ENCODE measurements around the gene ANKH.
"Not testable (repeated sequence)": the region's sequence is repeated elsewhere in the genome, so short reads cannot be mapped to it uniquely, and the experiment has no call there.

Gene ANKH

DNA sequence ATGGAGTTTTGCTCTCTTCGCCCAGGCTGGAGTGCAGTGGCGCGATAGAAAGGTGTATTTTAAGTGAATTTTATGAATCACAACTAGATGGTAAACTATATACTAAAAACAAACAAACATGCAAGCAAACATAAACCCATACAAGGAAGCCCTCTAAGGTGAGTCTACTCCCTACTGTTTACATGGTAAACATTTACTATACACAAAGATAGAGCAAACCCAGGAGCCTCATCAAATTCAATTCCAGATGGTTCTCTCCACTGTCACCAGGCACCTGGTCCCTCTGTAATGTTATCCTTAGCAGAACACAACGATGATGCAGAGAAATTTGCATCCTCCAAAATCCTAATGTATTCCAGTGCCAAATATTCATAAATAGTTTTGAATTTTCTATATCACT, 17.9 kb downstream of the ANKH start:
- DNase-seq, result no peak

DNA sequence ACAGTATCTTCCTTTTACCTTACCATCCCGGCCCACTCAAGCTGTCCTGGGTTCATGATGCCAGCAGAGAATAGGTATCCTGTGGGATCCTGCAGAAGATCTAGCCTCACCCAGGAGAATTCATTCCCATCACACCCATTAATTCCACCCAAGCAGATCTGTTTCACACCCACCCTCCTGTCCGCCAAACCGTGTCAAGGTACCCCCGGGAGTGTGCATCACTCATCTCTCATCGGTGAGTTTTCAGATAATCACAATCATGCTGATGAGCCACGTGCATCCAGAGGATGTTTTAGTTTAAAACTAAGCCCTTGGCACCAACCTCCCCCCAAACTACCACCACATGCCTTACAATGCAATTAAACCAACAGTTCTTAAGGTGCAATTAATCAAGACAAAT, 18.8 kb downstream of the ANKH start:
- DNase-seq, result no peak

DNA sequence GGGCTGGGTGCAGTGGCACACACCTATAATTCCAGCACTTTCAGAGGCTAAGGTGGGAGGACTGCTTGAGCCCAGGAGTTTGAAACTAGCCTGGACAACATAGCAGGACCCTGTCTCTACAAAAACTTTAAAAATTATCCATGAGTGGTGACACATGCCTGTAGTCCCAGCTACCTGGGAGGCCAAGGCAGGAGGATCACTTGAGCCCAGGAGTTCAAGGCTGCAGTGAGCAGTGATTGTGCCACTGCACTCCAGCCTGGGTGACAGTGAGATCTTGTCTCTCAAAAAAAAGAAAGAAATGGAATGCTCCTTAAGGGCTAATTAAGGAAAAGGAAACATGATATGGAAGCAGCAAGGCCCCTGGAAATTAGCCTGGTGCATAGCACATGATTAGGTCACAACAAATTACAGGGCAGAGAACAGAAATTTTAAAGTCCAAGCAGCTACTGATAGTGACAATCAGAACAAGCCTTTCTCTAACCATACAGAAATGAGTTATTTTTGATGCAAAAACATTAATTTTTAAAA, 19.5 kb downstream of the ANKH start:
- DNase-seq, result no peak

DNA sequence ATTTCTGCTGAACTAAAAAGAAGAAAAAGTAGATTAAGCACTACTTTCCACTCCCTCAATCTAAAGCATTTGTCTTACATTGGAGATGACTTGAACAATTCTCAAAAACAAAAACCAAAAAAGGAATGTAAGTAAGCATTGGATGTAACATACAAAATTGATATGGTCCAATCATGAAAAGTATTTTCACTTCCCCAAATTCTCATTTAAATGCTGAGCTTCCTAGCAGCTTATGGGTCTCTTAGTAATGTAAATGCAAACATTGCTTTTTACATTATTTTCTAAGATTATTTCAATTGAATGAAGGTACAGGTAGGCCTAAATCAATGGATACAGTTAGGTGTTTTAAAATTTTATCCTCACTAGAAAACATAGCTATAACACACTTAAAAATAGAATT, 20.0 kb downstream of the ANKH start:
- DNase-seq, result no peak

DNA sequence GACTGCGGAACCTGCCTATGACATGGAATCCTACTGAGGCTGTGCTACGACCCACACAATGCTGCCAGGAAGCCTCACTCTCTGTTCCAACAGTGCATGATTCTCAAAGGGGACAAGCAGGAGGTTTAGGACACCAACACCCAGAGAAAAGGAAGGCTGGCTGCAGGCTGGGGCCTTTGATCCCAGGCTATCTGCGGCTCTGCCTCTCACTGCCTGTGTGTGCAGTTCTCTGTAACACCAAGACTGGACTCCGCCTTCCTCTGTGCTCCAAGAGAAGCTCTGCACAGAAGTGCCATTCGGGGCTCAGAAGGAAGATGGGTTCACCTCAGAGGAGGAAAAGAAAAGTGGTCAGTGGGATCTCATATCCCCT, 20.5 kb downstream of the ANKH start:
- DNase-seq, result no peak

DNA sequence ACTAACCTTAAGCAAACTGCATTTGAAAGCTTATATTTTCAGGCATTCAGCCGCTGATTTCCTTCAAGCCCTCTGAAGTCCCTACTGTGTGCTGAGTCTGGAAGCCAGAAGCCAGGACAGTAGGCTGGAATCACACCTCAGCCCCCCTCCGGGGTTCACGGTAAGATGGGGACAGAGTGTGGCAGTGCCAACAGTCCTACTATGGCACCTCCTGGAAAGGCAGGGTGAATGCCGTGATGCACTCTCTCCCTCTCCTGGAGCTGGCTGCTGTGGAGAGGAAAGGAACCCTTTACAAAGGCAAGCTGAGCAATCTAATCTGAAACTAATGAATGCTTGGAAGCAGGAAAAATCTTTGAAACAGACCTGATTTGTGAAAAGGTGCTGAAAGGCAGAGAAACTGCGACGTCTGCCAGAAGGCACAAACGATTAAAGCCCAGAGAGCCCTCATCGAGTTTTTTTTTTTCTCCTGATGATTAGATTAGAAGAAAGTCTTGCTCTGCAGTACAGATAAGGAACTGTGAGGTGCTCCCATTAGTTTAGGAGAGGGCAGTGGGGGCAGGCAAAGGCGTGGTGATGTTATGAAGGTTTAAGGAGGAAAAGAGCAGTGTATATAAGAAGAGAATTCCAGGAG, 21.0 kb downstream of the ANKH start:
- no peak for DNase-seq

DNA sequence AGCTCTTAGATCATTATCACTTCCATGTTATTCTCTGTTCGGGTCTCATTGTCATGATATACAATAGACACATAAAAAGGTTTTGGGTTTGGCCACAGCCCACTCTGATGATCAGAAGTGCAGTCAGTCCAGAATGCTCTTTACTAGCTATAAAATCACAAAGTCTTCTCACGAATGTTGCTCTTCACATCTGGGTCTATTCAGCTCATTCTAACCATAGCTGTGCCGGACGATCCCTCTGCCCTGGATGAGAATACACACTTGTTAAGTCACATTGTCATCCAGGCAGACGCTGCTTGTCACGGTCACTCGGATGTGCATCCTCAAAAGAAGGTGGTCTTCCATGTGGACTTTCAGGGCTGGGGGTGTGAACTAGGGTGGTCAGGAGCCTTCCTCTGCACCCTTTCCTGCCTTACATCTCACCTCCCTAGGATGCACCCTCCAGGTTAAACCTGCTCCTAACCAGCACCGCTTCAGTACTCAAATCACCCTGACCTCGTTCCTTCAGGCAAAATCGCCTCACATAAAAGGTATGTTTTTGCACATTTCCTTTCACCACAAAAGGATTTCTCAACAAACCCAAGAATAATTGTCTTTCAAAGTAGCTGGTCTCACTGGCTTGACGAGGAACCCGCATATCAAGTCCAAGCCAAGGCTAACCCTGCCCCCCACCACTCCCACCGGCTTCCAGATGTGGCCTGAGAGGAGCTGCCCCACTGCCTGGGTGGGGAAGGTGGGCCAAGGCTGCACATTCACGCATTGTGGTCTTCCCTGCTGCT, 21.9 kb downstream of the ANKH start:
- no peak for DNase-seq

DNA sequence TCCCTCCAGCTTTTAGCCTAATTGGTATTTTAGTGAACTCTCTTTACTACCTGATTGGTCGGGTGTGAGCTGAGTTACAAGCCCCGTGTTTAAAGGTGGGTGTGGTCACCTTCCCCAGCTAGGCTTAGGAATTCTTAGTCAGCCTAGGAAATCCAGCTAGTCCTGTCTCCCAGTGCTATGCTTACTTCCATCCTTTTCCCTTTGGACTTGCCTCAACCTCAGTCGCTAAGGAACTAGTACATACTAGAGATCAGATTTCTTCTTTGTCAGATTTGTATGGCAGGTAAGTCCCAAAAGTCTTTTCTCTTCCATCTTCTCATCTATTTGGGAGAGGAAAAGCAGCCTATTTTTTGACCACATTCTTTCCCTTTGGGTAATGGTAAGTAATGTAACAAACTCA, 22.6 kb downstream of the ANKH start:
- DNase-seq, result not testable (repeated sequence)

DNA sequence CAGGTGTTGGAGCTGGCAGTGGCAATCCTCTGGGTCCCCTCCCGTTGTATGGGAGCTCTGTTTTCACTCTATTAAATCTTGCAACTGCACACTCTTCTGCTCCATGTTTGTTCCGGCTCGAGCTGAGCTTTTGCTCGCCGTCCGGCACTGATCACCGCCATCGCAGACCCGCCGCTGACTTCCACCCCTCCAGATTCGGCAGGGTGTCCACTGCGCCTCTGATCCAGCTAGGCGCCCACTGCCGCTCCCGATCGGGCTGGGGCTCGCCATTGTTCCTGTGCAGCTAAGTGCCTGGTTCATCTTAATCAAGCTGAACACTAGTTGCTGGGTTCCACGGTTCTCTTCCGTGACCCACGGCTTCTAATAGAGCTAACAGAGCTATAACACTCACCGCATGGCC, 23.2 kb downstream of the ANKH start:
- no peak for DNase-seq

DNA sequence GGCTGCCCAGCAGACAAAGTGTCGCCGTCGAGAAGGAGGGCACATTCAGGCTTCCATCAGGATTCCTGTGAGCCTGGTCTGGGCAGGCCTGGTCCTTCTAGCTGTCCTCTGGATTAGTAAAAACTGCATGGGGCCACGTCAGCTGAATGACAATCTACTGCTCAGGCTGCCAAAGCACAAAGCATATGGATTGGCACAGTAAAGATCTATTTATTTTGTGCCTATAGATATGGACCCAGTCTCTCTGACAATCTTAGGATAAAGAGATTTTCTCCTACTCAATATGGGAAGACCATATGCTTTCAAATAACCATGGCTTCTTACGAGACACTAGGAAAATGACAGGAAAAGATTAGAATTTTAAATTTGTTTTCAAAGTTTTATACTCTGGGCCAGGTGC, 24.1 kb downstream of the ANKH start:
- no peak for DNase-seq

DNA sequence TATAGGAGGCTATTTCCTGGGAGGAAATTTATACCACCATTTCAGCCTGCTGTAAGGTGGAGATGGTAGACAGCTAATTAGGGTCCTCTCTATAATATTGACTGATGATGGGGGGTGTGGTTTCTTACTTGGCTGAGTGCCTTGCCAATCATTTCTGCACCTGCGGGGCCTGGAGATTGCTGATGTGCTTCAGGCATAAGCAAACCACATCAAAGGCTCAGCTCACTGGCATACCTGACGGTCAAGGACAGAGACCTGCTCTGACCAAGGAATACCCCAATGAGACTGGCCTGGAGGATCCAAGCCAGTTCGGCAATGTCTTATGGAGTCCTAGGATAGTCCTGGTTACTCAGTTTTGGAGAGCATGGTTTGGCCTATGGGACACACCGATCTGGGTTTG, 29.5 kb downstream of the ANKH start:
- DNase-seq, result no peak

DNA sequence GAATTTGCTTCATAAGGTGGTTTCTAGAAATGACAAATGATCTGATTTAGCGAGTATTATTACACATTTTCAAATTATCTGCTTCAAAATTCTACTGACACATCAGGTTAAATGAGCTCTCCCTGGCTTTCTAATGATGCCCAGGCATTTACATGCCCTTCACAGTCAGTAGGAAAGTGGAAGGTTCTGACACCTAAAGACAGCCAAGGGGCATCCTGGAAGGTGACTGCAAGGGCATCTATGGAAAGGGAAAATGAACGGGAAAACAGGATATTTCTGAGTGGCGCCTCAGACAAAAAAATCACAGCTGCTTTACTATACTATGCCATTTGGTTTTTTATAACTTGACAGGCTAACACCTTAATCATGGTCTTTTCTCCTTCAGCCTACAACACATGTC, 31.0 kb downstream of the ANKH start:
- DNase-seq, result no peak

DNA sequence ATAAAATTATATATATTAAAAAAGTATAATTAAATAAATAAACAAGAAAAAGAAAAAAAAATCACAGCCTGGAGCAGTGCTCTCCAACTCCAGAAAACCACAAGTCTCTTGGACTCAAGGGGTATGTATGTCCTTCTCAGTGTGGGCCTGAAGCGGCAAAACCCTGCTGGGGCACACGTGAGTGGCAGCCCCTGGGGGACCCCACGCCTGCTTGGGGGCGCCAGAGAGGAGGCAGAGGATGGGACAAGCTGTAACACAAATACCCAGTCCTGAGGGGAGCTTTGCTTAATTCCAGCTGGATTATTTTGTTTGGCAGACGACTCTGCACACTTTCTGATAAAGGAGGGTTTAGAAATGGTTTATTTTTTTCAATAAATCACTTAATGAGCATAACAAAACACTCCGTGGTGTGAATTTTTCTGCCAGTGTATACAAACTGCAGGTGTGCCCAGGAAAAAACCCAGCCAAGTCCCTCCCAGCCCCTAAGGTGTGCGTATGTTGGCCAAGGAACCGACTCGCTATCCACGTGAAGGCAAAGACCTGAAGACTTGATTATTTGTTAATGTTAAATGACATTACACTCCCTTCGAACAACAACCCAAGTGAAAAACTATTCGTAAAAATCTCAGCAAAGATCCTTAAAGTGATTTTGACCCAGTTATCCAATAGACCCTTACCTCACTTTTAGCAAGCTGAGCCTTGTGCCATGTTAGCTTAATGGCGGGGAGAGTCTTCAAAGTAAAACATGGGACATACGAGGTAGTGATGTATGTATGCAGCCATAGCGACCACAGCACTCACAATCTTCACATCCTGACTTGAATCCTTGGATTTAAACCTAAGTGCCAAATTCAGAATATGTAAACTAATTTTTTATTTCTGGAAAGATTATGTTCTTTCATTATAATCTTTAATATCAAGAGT, 32.9 kb downstream of the ANKH start:
- DNase-seq, result no peak

DNA sequence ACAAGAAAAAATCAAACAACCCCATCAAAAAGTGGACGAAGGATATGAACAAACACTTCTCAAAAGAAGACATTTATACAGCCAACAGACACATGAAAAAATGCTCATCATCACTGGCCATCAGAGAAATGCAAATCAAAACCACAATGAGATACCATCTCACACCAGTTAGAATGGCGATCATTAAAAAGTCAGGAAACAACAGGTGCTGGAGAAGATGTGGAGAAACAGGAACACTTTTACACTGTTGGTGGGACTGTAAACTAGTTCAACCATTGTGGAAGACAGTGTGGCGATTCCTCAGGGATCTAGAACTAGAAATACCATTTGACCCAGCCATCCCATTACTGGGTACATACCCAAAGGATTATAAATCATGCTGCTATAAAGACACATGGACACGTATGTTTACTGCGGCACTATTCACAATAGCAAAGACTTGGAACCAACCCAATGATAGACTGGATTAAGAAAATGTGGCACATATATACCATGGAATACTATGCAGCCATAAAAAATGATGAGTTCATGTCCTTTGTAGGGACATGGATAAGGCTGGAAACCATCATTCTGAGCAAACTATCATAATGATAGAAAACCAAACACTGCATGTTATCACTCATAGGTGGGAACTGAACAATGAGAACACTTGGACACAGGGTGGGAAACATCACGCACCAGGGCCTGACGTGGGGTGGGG, 34.0 kb downstream of the ANKH start:
- not testable (repeated sequence) for DNase-seq

DNA sequence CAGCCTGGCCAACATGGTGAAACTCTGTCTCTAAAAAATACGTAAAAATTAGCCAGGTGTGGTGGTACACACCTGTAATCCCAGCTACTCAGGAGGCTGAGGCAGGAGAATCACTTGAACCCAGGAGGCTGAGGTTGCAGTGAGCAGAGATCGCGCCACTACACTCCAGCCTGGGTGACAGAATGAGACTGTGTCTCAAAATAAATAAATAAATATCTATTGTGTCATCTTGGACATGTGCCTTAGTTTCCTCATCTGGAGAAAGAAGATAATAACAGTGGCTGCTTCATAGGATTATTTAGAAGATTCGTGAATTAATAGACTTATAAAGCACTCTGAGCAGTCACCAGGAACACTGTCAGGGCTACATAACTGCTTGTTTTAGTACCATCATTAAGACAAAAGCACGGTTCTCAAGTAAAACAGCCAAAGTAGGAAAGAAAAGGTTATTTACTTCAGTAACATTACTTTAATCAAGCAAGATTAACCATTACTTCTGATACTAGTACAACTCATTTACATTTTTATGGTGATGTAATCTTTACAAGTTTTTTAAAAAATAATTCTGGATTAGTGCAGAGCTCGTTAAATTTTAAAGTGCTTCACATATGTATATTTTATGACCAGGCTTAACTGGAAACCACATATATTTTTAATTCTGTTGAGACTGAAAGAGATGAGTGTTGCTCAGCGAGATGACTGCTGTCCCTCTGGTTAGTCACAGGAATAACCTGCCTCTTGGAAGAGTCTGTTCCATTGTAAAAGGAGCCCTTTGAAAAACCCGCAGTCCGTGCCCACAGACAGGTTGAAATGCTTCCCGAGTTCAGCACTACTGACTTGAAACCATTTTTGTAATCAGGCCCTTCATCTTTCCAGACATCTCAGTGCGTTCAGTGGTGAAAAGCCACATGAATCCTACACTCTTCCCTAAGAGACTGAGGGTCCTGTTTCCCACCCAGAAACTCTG, 36.7 kb downstream of the ANKH start:
- DNase-seq, result no peak

DNA sequence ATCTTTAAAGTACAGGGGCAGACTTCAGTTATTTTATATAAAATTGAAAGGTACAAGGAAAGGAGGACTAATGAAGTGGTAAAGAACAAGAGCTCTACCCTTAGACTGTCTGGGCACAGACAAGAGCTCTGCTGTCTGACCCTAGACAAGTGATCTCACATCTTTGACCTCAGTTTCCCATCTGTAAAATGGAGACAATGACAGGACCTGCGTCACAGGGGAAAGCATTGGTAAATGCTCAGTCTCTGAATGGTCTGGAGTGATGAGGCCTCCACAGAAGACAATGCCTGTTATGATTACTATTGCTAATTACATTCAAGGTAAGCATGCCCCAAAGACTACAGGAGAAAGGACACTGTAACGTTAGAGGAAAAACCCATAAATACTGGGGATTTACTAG, 37.5 kb downstream of the ANKH start:
- DNase-seq, result no peak

DNA sequence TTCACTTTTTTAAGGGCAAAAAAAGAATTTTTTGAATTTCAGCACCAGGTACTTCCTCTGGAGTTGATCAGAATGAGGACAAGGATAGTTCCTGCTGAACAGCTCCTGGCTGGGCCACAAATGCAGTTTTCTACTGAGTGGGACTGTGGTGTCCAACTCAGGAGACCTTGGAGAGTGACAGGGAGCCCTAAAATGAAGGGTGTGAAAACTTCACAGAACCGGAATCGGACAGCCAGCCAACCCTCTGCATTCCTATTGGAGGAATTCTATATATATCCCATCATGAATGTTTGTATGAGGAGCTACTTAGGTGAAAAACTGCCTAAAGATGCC, 40.6 kb downstream of the ANKH start:
- DNase-seq, result no peak

DNA sequence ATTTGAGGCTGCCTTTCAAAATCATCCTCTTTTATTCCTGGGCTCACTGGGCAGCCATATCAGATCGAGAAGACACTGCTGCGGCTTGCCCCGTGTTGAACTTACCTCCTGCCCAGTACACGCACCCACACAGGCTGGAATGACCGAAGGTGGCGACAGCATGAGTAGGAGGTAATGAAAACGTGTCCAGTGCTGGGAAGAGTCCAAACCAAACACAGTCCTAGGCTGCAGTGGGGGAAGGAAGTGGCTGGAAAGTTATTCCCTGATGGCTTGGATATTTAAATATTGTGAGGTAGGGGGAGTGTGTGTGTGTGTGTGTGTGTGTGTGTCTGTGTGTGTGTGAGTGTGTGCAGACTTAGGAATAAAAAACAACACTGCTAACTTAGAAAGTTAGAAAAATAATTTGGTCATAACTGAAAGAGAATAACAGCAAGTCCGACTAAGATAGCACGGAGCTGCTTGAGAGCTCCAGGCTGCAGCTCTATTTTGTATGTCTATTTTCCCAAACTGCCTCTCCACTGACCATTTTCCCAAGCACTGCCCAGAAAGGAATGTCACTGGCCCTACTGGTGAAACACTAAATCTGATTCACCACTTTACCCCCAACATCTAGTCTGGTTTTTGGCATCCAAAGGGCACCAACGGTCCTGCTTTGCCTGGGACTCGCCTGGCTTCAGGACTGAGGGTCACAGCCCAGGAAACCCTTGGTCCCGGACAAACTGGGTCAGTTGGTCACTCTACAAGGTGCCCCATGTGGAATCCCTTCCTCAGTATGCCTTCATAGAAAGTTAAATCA, 41.2 kb downstream of the ANKH start:
- no peak for DNase-seq

DNA sequence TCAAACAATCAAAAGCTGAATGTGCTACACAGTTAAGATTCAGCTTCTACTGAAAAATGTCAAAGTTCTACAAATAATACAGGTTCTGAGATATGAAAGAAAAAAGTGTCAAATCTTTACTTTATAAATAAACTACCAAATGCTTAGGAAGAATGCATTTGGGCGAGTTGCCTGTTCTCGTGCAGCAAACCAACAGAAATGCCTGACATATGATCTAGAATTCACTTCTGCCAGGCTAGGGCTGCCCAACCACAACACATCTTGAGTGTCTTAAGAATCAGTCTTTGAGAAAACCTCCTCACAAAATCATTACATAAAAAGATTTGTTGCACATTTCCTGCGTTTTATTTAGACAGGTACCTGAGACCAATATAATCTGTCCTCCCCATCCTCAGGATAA, 42.2 kb downstream of the ANKH start:
- no peak for DNase-seq

DNA sequence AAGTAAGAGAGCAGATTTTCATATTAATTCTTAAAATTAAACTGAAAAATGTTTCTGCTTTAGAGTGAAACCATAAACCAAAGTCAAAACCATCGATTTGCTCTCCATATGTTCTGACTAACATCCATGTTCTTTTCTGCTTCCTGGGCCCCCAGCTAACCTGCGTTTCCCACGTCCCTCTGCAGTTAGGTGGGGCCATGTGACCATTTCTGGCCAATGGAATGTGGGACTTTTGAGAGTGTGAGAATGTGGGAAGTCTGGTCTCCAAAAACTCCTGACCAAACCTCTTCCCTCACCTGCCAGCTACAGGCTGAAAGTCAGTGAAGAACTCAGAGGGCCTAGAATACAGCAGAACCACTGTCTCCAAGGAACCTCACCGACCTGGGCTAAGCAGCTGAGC, 44.9 kb downstream of the ANKH start:
- no peak for DNase-seq

DNA sequence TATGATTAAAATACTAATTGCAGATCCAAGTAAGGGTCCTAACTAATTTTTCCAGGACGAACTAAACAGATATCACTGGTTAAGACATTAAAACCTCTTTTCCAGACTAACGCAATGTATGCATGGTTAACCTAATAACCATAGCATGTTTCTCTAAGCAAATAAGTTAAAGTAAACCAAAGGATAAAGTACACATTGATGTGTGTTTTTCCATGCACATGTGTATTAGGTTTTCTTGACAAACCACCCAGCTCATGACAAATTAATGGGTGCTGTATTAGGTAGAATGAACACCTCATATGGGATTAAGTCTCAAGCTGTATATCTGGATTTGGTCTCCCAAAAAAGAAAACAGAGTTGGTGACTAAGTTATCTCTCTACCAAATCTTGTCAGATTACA, 45.6 kb downstream of the ANKH start:
- no peak for DNase-seq

Measured in amniotic stem cell (primary cell).